Stimulated activated CD4-positive, alpha-beta T cell treated with anti-CD3 and anti-CD28 coated beads, Interleukin-1b, Interleukin-23, amount 100 ng/mL, for 24 hours (primary cell): ENCODE measurements around the gene LMO3.
"Not testable (repeated sequence)": the region's sequence is repeated elsewhere in the genome, so short reads cannot be mapped to it uniquely, and the experiment has no call there.

ENCODE experiments used
- DNase-seq, 4 experiments: peaks; one replicate each; pipeline ENCODE4 v3.0.0-alpha.2; 2020; ENCODE audit warnings: low read depth in 4 of 4, low spot score in 1 of 4

LMO3 gene

DNA sequence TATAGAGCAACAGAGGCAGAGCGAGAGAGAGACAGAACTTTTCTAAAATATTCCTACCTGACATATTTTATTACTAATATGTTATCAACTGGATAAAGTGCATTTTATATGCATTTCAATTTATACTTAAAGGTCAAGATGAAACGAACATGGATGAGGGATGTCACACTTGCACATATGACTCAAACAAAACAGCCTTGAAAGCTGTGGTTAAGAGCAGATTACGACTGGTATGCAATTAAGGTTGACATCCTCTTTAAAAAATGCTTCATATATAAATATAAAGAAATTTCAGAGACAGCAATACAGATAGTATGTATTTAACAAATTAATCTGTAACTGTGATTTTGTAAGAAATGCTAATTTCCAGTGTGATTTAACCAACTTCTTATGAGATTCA, 52.5 kb downstream of the LMO3 start:
- no peak for DNase-seq

DNA sequence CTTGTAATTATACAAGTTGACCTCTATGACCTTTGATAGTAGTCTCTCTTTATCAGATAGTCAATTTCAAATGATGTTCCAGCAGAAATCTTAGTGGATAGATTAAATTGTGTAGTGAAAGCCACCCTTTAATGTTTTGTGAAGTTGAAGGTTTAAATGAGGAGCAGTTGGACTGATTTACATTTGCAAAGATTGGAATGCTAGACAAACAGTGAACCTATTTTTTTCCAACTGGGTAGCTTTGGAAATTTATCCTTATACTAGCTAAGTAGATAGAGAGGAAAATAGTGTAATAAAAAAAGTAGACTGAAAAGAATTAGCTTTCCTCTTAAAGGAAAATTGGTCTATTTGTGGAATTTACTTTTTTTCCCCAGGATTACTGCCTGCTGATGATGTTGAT, 53.7 kb downstream of the LMO3 start:
- DNase-seq, result no peak

DNA sequence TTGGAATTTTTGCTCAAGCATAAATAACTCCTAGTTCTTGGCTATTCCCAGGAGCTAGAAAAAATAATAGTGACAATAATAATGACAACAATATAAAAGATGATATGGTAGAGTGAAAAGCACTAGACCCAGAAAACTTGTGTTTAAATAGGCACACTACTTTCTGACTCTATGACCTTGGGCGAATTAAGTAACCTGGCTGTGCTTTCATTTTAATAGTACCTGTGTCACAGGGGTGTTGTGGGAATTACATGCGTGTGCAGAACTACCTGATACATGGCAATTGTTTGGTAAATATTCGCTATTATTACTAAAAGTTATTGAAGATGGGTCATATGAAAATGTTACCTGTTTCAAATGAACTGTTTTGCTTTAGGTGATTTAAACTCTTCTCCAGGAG, 60.1 kb downstream of the LMO3 start:
- no peak for DNase-seq

DNA sequence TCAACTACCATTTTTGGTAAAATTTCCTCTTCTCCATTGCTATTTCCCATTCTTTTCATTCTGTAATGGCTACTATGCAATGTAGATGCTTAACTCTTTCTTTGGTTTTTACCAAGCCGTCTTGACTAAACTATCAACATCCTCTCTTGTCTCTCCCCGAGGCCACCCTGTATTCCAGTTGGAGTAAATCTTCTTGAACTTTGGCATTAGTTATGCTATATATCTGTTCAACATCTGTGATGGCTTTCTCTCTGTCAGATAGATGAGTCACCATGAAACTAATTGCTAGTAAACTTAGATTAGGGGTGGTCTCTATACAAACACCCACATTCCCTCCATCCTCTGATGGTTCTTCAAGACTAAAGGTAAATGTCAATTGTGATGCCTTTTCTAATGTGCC, 63.4 kb downstream of the LMO3 start:
- no peak for DNase-seq

DNA sequence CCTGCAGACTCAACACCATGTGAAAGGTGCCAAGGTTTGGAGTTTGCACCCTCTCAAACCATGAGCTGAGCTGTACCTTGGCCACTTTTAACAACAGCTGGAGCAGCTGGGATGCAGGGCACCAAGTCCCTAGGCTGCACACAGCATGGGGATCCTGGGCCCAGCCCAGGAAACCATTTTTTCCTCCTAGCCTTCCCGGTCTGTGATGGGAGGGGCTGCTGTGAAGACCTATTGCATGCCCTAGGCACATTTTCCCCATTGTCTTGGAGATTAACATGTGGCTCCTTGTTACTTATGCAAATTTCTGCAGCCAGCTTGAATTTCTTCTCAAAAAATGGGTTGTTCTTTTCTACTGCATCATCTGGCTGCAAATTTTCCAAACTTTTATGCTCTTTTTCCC, 68.3 kb downstream of the LMO3 start:
- not testable (repeated sequence) for DNase-seq

DNA sequence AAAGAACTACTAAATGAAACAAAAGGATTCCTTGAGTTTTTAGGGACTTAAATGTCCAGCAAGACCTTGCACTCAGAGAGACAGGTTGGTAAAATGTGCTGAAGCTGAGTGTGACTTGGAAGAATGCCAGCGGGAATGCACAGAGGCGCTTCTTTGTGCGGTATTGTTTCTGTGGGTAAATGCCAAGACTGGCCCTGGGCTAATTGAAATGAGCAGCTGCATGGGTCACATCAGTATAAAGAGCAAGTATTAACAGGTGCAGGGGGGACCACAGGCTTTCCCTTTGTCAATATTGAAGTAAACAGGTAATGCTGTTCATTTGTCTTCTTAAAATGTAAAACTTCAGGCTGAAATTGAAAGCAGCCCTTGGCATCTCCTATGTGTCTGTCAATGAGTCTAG, 74.3 kb downstream of the LMO3 start:
- no peak for DNase-seq

DNA sequence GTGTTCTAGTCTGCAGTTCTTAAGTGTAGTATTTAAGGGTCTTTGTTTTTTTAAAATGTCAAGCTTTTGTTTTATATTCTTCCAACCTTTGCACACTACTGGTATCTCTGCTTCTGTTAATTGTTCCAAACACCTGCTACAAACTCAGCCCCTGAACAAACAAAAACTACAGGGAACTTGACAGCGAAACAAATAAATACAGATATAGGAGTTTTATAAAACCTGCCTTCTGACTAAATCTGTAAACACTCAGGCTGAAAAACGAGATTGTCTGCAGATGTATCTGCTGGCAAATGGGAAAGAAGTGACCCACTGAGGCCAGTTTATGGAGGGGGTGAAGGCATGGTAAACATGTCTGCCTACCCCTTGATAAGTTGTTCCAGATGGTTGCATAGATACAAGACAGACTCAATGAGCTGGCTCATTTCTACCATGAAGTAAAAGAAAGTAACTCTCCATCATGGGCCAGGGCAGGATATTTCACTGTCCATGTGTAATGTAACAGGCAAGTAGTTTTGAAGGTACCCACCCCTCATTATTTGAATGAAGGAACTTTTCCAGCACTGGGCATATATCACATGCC, 75.6 kb downstream of the LMO3 start:
- DNase-seq, result no peak

DNA sequence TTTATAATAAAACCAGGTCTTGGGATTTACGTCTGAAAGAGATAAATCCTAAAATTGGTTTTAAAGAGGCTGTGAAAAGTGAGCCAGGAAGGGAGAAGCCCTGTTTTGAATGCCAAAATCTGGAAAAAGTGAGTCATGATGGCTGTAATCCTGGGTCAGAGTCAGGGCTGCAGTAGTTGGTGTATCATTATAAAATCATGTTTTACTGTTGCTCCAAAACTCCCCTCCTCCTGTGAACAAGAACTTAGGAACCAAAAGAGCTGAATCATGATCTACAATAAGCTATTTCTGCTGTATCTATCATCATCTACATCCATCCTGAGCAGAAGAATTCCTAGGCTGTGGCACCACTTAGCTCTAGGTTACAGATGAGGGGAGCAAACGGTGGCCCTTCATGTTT, 79.3 kb downstream of the LMO3 start:
- no peak for DNase-seq

DNA sequence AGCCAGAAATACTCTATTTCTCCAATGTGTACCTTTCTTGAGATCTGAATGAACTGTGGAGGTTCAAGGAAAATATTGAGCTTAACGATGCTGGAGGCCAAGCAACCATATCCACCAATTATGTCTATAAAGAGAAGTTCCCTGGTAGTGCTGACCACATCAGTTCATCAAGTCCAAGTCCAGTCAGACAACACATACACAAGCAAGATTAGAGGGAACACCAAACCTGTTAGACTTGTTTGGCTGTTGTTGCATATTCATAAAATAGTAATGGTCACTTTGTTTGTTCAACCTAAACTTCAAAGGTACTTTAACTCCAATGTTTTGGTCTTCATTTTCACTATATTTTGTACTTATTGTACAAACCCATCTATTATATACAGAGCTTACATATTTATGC, 81.6 kb downstream of the LMO3 start:
- no peak for DNase-seq

DNA sequence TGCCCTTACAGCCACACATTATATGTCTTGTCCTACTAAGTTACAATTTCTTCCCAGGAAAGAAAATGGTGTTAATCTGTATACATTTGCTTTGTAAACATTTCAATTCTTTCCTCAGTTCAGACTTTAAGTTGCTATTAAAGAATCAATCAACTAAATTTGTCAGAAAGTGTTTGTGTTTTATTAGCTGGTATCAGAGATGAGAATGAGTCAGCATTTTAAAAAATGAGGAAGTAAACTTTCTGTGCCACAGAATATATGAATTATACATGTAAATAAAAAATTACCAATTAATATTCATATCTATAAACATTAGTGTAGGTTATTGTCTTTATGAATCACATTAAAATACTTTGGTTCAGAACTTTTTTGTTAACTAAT, 82.0 kb downstream of the LMO3 start:
- DNase-seq, result no peak

DNA sequence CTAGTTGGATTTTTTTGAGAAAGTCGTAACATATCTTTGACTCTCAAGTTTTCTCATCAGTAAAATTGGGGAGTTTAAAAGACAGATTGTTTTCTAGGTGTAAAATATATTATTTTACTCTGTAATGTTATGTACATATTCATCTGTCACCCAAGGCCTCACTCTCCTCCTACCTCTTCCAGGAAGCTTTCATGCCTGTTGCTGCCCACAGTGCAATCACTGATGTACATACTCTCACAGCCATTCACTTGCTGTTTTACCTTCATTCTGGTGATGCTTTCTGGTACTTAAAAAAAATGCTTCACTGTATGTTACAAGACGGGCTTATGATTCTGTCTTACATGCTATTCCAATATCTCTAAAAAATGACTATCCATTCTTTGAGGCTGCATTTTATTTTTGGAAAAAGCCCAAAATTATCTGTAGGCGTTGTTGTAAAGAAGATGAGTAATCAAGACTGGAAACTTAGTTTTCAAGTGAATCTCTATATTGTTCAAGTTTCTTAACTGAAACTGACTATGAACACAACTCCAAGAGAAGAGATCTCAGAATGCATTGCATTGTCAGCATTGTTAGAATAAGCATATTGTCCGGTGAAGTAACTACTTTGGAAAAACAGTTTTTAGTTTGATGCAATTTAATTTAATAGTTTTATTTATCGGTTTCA, 82.5 kb downstream of the LMO3 start:
- no peak for DNase-seq

DNA sequence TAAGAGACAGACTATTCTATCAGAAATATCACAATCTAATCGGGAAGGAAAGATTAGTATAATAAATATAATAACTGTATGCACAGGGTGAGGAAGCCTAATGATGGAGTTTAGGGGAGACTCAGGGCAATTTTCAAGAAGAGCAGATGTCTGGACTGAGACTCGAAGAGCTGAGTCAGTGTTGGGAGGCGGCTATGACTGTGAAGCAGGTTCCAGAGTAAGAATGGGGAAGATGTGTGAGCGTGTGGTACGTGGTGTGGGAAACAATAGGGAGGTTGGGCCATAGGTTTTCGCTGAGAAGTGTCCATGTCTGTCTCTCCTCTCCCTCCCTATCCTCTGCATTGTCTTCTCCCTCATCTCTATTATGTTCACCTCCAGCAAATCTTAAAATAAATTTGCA, 85.6 kb downstream of the LMO3 start:
- no peak for DNase-seq

DNA sequence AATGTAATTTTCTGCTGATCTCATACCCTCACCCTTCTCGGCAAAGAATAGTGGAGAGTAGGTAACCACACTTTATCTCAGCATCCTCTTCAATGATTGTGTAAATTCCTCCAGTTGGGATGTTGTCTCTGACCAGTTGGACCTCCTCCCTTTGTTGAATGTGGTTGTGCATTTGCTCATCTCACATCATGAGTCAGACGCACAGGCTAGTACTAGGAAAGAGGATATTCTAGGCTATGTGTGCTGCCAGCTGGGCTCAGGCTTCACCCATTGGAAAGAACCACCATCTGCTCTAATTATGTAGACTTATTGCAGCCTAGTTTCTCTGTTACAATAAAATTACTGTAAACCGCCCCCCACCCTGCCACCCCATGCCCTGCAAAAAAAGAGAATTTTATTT, 90.3 kb downstream of the LMO3 start:
- no peak for DNase-seq

DNA sequence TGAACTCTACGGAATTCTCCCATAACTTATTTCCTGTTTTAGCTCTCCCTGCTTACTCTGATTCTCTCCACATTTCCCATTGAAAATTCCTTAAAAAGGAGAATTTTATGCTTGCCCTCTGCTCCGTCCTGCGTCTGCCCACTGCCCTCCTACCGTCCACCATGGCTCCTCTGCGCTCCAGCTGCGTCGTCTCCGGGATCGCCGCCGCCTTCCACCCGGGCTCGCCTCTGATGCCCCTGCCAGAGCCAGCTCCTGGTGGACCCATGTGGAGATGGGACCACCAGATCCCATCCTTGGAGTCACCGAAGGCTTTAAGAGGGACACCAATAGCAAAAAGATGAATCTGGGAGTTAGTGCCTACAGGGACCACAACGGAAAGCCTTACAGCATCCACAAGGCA, 92.7 kb downstream of the LMO3 start:
- DNase-seq, result no peak

DNA sequence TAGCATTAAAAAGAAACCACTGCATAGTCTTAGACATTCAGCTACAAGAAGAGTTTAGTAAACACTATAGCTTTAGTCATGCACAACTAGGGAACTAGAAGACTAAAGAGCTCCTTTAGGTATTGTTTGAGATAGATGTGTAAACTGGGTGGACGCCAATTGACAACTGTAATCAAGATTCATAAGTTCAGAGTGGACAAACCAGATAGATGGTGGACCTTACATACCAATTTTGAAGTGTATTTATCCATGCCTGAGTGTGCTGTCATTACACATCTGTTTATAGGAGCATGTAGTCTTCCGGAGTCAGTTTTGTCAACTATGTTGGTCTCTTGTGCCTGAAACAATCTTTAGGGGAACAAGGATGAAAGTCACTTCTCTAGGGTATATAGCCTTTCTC, 96.6 kb downstream of the LMO3 start:
- DNase-seq, result no peak

DNA sequence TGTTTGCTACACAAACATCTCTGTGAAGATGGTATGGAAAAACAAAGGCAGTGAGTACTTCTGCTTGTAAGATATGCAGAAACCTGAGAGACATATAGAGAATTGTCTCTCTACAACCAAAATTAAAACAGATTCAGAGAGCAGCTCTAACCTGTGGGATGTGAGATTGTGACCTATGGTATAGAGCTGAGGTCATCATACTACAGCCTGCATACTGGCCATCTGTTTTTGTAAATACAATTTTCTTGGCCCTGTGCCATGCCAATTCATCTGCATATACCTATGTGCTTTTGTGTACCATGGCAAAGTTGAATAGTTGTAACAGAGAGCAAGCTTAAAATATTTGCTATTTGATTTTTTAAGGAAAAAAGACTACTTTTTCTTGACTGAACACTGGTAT, 99.6 kb downstream of the LMO3 start:
- no peak for DNase-seq

DNA sequence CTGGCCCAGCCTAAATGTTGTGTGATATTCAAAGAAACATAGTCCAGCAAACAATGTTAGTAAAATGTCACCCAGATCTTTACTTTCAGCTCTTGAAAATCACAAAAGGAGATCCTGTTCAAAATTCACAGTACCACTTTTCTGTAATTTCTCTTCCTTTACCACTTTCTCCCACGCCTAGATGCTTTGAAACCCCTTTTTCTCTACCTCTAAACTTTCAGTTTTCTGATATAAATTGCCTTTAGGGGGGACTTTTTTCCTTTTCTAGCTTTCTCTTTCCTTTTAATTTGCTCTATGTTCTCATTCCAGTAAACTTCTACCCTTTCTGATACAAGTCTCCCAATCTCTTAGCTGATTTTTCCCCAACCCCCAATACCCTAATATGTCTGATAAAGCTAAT, 101.8 kb downstream of the LMO3 start:
- DNase-seq, result no peak

DNA sequence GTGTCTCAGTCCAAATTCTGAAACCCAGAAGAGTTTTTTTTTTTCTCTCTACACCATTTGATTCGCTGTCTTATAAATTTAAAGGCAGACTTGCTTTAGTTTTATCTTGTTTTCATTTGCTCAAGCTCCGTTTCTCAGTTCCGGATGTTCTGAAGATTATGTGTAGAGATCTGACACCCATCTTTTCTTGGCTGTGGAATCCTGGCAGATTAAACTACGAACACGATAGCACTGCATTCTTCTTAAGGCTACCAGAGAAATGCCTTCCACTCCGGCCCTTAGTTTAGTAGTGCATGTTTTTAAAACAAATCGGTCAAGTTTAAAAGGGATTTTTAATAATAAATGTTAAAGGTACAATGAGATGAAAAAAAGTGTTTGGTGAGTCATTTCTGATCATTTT, 106.4 kb downstream of the LMO3 start:
- DNase-seq, result no peak
